Placental epithelial cell (primary cell): Measurements from ENCODE around the gene GOLGA8T. TPM values are rescaled to one million over a fixed set of nuclear protein-coding genes. Genes with fewer than 3 reads are reported as not detected.

Experiments
- small RNA-seq: library from RNA; depleted of rRNA; stranded (forward); fragments of <200 nt; gene quantifications from one replicate; pipeline ENCODE3, GENCODE V24; 2012
- total RNA-seq: library from RNA; depleted of rRNA; stranded (reverse); fragments of >200 nt; gene quantifications from 2 replicates; pipeline ENCODE4 v1.2.3, GENCODE V29; 2012

The GOLGA8T gene, protein sequence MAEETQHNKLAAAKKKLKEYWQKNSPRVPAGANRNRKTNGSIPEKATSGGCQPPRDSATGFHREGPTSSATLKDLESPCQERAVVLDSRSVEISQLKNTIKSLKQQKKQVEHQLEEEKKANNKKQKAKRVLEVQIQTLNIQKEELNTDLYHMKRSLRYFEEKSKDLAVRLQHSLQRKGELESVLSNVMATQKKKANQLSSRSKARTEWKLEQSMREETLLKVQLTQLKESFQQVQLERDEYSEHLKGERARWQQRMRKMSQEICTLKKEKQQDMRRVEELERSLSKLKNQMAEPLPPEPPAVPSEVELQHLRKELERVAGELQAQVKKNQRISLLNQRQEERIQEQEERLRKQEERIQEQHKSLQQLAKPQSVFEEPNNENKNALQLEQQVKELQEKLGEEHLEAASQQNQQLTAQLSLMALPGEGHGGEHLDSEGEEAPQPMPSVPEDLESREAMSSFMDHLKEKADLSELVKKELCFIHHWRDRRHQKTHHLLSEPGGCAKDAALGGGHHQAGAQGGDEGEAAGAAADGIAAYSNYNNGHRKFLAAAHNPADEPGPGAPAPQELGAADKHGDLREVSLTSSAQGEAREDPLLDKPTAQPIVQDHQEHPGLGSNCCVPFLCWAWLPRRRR
- not detected in 2 replicates for total RNA-seq

DNA sequence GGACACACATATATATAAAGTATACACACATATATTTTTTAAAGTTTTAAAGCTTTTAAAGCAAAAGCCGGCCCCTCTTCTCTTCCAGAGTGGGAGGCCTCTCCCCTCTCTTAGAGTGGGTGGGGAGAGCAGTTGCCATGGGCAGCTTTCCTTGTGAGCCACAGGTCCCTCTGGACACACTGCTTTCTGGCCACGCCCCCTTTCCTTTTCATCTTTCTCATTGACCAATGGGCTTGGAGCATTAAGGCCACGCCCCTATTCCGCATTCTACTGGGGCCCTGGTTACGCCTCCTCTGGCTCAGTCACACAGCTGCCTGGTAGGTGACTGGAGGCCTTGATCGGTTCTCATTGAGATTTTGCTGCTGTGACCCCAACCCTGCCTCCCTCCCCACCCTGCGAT lies at the start of gene GOLGA8T:
Gene GOLGA8T, plus strand, starts transcription at position 301 of the 400 bp plus-strand sequence. Its CDS starts 98 bp downstream, at position 399.

Small RNAs within 50 kb of the gene (small RNA-seq; reads per million reads assigned to genes)
- gene AC120045.2 (not detected), gene RF00096 (not detected), gene RN7SL469P (not detected), gene RN7SL673P (not detected)

Other genes starting within 250 kb of the GOLGA8T start
- gene GOLGA8J, start 52.1 kb upstream of the GOLGA8T start, total RNA-seq: not detected in 2 replicates